BJ (cell line): Measurements from ENCODE around the gene MRNIP. TPM values are rescaled to one million over a fixed set of nuclear protein-coding genes. Genes with fewer than 3 reads are reported as not detected.
A peak's percentile ranks its signal among the peaks of the same experiment; 100 is the strongest.

ENCODE experiments used
- CTCF ChIA-PET: fragments of 350-600 bp; formaldehyde crosslinking; extraction: SDS; loops from one replicate; lab custom pipeline; 2021; ENCODE audit warnings: antibody characterized with exemption, inconsistent platforms; lab: Yijun Ruan, JAX
- POLR2A ChIA-PET: fragments of 300-600 bp; sonication (Branson Sonifier 250); formaldehyde crosslinking; extraction: SDS; loops from one replicate; lab custom pipeline; 2021; ENCODE audit warnings: antibody characterized with exemption; lab: Charles Lee
- DNase-seq: peaks from one replicate; pipeline ENCODE4 v3.0.0-alpha.2; 2011; ENCODE audit warnings: low read depth
- H3K27me3 ChIP-seq: 2 replicates; pipeline ENCODE4 v1.6.0; 2011; ENCODE audit warnings: low read length; ENCODE audit not compliant: control insufficient read depth, insufficient read depth
- H3K36me3 ChIP-seq: 2 replicates; pipeline ENCODE4 v1.5.1; 2011; ENCODE audit warnings: low read length; ENCODE audit not compliant: control insufficient read depth, insufficient read depth
- H3K4me3 ChIP-seq: 2 replicates; pipeline ENCODE4 v1.5.1; 2011; ENCODE audit warnings: low read depth, mild to moderate bottlenecking, control low read depth, low read length
- polyA minus RNA-seq: library from RNA; depleted of rRNA, polyadenylated mRNA; stranded (reverse); fragments of >200 nt; gene quantifications from 2 replicates; pipeline ENCODE4 v1.2.3, GENCODE V29; 2011; rRNA and poly(A)+ RNA removed
- polyA plus RNA-seq: library from polyadenylated mRNA; depleted of rRNA; stranded (reverse); fragments of >200 nt; gene quantifications from 2 replicates; pipeline ENCODE4 v1.2.3, GENCODE V29; 2011; rRNA removed
- TF ChIP-seq, protein P1 (sequence below): IDR thresholded peaks from 2 replicates; pipeline ENCODE4 v1.5.1; 2011; ENCODE audit warnings: low read depth, mild to moderate bottlenecking, control low read depth, inconsistent platforms, low read length, moderate library complexity; ENCODE audit not compliant: insufficient read depth

MRNIP gene, protein sequence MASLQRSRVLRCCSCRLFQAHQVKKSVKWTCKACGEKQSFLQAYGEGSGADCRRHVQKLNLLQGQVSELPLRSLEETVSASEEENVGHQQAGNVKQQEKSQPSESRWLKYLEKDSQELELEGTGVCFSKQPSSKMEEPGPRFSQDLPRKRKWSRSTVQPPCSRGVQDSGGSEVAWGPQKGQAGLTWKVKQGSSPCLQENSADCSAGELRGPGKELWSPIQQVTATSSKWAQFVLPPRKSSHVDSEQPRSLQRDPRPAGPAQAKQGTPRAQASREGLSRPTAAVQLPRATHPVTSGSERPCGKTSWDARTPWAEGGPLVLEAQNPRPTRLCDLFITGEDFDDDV
- polyA plus RNA-seq: 12.6 and 14.1 TPM in 2 replicates
- polyA minus RNA-seq: 3.7 and 9.5 TPM in 2 replicates

GRCh38 chr5:179858586-179859427 is at the start of gene MRNIP:
Gene MRNIP, minus strand, starts transcription at chr5:179858817. Its CDS starts 21 bp downstream, at chr5:179858796.
- ChIA-PET CTCF (interaction anchor here (1.5 kb wide), 1 partner anchor 11 kb away, joined by 3 read pairs; no protein-coding TSS in a partner anchor), POLR2A (interaction anchor here (0.6 kb wide), 1 partner anchor 19 kb away, joined by 4 read pairs; no protein-coding TSS in a partner anchor)
- DNase-seq: peak; percentile 77
- TF ChIP-seq, protein P1, sequence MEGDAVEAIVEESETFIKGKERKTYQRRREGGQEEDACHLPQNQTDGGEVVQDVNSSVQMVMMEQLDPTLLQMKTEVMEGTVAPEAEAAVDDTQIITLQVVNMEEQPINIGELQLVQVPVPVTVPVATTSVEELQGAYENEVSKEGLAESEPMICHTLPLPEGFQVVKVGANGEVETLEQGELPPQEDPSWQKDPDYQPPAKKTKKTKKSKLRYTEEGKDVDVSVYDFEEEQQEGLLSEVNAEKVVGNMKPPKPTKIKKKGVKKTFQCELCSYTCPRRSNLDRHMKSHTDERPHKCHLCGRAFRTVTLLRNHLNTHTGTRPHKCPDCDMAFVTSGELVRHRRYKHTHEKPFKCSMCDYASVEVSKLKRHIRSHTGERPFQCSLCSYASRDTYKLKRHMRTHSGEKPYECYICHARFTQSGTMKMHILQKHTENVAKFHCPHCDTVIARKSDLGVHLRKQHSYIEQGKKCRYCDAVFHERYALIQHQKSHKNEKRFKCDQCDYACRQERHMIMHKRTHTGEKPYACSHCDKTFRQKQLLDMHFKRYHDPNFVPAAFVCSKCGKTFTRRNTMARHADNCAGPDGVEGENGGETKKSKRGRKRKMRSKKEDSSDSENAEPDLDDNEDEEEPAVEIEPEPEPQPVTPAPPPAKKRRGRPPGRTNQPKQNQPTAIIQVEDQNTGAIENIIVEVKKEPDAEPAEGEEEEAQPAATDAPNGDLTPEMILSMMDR: peak; percentile 28; the same call in 1 of the 2 replicates
- no peaks in the 10 kb centered on the region for H3K27me3 ChIP-seq
- H3K4me3 ChIP-seq: peak within 1 kb of the TSS; percentile 95
- H3K36me3 ChIP-seq: peaks cover 15% of the 10 kb centered on the region

DNA sequence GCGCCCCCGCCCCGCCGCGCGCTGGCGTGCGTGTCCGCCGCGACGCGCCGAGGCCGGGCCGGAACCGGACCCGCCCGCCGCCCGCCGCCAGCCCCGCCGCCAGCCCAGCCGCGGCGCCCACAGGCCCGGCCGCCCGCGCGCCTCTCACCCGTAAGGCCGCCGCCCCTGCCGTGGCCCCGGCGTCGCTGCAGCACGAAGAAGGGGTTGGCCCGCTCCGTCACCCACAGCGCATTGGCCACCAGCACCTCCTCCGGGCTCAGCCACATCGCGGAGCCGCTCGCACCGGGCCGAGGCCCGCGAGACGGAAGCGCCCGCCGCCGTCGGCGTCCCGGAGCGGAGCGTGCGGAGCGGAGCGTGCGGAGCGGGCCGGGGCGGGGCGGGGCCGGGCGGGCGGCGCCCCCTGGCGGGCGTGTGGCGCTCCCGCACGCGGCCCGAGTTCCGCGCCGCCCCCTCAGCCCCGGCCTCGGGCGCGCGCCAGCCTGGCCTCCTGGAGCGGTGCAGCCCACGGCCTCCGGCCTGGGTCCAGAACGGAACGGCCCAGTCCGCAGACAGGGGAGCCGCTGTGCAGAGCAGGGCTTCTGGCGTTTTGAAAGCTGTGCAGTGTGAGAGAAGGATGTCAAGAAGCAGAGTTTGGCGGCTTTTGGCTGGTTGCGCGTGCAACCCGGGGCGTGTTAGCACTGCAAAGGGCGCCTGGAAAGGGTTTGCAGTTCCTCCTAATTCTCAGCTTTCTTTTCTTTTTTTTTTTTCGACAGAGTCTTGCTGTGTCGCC is 49.1 kb upstream of the MRNIP start, which contains the start of gene TBC1D9B:
TBC1D9B (minus strand) TSS at position 342 of the 769 bp plus-strand sequence; CDS start at position 266, 76 bp downstream.
- ChIA-PET POLR2A (no interaction called here), CTCF (interaction anchor here (0.7 to 2.7 kb wide), 8 partner anchors 8 to 145 kb away, joined by 3 to 12 read pairs (median 4); no protein-coding TSS in a partner anchor)
- H3K36me3 ChIP-seq: peaks cover 7% of the 10 kb centered on the region
- H3K27me3 ChIP-seq: no peaks in the 10 kb centered on the region
- TF ChIP-seq, protein P1: no peak
- H3K4me3 ChIP-seq: peak within 1 kb of the TSS; percentile 79
- DNase-seq: no peak

DNA sequence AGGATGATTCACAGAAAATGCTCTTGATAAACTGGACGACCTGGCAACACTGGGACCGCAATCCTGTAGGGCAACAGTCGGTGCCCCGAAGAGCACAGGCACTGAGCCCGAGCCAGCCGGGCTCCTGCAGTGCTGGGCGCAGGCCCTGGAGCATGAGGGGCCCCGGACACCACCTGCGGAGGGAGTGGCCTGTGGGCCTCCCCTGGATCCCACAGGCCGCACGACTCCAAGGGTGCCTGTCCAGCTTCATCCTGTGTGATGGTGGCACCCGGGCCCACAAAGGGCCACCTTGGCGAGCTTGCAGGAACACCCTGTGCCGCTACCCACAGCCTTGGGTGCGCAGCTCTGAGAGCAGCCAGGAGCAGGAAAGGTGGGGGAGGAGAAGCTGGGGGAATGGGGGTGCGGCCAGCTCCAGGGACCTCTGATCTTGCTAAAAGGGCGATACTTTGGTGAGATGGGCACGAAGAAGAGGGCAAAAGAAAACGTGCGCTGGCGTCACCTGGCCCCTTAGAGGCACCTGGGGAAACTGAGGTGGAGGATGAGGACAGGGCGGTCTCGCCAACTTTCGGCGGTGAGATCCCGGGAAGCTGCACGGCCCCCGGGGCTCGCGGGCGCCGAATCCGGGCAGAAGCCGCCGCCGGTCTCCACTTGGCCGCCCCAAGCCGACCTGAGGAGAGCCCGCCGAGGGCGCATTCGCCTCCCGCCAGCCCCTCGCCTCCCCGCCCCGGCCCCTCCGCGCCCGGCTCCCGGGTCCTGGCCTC is 48.4 kb upstream of the MRNIP start:
- no peaks in the 10 kb centered on the region for H3K27me3 ChIP-seq
- H3K36me3 ChIP-seq: peaks cover 12% of the 10 kb centered on the region
- ChIA-PET CTCF (interaction anchor here (0.6 to 2.7 kb wide), 4 partner anchors 16 to 144 kb away, joined by 3 to 9 read pairs (median 3); no protein-coding TSS in a partner anchor), POLR2A (no interaction called here)
- H3K4me3 ChIP-seq: peak overlapping the region; percentile 79
- TF ChIP-seq, protein P1: no peak
- no peak for DNase-seq

DNA sequence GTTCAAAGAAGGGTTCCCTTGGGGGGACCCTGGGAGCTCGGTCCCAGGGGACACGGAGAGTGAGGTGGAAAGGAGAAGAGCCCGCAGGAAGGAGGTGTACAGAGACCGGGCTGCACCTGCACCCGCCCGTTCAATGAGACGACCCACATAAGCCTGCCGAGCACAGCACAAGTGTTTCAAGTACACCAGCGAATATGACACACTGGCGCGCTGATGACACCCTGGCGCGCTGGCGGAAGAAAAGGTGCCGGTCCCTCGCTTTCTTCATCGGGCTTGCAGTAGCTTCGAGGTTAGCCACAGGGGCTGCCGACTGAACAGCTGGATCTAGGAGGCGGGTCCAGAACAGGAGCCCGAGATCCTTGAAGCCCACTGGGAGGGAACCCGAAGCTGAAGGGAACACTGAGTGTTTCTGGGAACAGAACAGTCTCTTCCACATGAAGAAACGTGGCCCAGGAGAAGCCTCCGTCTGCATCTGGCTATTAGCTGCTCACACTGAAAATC is 47.7 kb upstream of the MRNIP start:
- no peaks in the 10 kb centered on the region for H3K27me3 ChIP-seq
- ChIA-PET CTCF (interaction anchor here (0.6 to 2.7 kb wide), 4 partner anchors 17 to 143 kb away, joined by 3 to 9 read pairs (median 3); no protein-coding TSS in a partner anchor), POLR2A (no interaction called here)
- no peak for DNase-seq
- peaks cover 12% of the 10 kb centered on the region for H3K36me3 ChIP-seq
- peak overlapping the region; percentile 79 for H3K4me3 ChIP-seq
- TF ChIP-seq, protein P1: no peak
